HG03469 (cell line): ENCODE data around the gene MOSPD3.

ENCODE experiments used
- ATAC-seq: cut with Tn5 transposase; IDR thresholded peaks from one replicate; pipeline ENCODE4 v1.9.1; 2021; ENCODE audit warnings: mild to moderate bottlenecking, moderate library complexity, moderate number of reproducible peaks; ENCODE audit not compliant: unreplicated experiment

Gene MOSPD3

GRCh38 chr7:100621554-100621953 is 9.2 kb downstream of the MOSPD3 start:
- no peak for ATAC-seq

GRCh38 chr7:100623951-100624824 is 11.8 kb downstream of the MOSPD3 start:
- no peak for ATAC-seq

- no peak for ATAC-seq
Observed at GRCh38 chr7:100626055-100626454, 13.7 kb downstream of the MOSPD3 start.

GRCh38 chr7:100626530-100627237 is 14.3 kb downstream of the MOSPD3 start:
- peak; percentile 52 for ATAC-seq

- ATAC-seq: no peak
Observed at GRCh38 chr7:100627238-100627549, 14.9 kb downstream of the MOSPD3 start.

- ATAC-seq: no peak
Observed at GRCh38 chr7:100629117-100629716, 16.9 kb downstream of the MOSPD3 start.

GRCh38 chr7:100630066-100630465 is 17.7 kb downstream of the MOSPD3 start:
- ATAC-seq: no peak

GRCh38 chr7:100632951-100633717 is 20.8 kb downstream of the MOSPD3 start:
- no peak for ATAC-seq

- no peak for ATAC-seq
Observed at GRCh38 chr7:100639995-100640516, 27.7 kb downstream of the MOSPD3 start.

- ATAC-seq: no peak
Observed at GRCh38 chr7:100640517-100641440, 28.4 kb downstream of the MOSPD3 start.

- no peak for ATAC-seq
Observed at GRCh38 chr7:100641463-100641859, 29.1 kb downstream of the MOSPD3 start, which contains the start of gene TFR2. TFR2 (minus strand) TSS chr7:100641552; CDS start chr7:100641509, 43 bp downstream.

- ATAC-seq: no peak
Observed at GRCh38 chr7:100641860-100642533, 29.7 kb downstream of the MOSPD3 start.

- ATAC-seq: no peak
Observed at GRCh38 chr7:100642534-100642907, 30.2 kb downstream of the MOSPD3 start.

GRCh38 chr7:100649826-100650565 is 37.7 kb downstream of the MOSPD3 start:
- no peak for ATAC-seq

- ATAC-seq: no peak
Observed at GRCh38 chr7:100654908-100655831, 42.8 kb downstream of the MOSPD3 start.

- ATAC-seq: no peak
Observed at GRCh38 chr7:100655908-100656674, 43.8 kb downstream of the MOSPD3 start, which contains the start of gene ACTL6B. ACTL6B (minus strand) TSS chr7:100656448; CDS start chr7:100656354, 94 bp downstream.
